ENCODE measurements around the gene ZDHHC24.

ZDHHC24 gene

GRCh38 chr11:66566221-66566620, 20.4 kb upstream of the ZDHHC24 start:
- no peak for DNase-seq (ENCODE audit: low read depth in 2 of 2)

DNA sequence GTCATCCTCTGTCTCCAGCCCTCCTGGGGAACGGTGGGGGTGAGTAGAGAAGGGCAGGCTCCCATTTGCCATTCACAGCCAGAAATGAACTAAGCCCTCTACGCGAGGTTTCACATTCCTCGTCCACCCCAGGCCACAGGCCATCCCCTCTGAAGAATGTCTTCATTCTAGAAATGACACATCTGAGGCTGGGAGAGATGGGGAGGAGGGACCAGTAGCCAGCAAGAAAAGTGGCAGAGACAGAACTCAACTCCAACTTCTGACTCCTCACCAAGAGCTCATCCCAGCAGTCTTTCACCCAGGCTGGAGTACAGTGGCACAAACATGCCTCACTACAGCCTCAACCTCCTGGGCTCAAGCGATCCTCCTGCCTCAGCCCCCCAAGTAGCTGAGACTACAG, 19.1 kb upstream of the ZDHHC24 start:
- DNase-seq (ENCODE audit: low read depth in 2 of 2) = no peak

- no peak for DNase-seq (ENCODE audit: low read depth in 2 of 2)
Measured at GRCh38 chr11:66564538-66564937, 18.7 kb upstream of the ZDHHC24 start.

- DNase-seq (ENCODE audit: low read depth in 2 of 2) = no peak
Measured at GRCh38 chr11:66563832-66564231, 18.0 kb upstream of the ZDHHC24 start.

GRCh38 chr11:66562907-66563583, 17.2 kb upstream of the ZDHHC24 start:
- no peak for DNase-seq (ENCODE audit: low read depth in 2 of 2)

DNA sequence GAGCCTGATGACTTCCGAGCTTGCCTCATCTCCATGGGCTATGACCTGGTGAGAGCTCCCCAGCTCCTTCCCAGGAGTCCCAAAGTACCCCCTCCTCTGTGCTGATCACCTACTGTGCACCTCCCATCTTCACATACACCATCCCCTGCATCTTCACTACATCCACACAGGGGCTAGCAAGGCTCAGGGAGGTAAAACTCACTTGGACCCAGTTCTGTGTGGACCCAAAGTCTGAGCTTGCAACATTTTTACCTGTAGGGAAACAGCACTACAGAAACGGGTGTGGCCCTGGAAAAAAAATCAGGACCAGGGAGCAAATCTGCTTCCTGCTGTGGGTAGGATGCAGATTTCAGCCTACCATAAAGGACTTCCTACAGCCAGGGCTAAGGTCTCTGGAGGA, 16.4 kb upstream of the ZDHHC24 start:
- DNase-seq (ENCODE audit: low read depth in 2 of 2) = no peak

DNA sequence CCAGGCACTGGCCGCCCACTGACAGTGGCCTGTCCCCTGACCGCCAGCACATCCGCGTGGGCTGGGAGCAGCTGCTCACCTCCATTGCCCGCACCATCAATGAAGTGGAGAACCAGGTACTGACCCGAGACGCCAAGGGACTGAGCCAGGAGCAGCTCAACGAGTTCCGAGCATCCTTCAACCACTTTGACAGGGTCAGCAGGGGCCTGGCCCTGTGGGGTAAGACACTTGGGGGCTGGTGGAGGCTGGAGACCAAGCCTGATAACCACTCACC, 16.1 kb upstream of the ZDHHC24 start:
- DNase-seq (ENCODE audit: low read depth in 2 of 2) = no peak

DNA sequence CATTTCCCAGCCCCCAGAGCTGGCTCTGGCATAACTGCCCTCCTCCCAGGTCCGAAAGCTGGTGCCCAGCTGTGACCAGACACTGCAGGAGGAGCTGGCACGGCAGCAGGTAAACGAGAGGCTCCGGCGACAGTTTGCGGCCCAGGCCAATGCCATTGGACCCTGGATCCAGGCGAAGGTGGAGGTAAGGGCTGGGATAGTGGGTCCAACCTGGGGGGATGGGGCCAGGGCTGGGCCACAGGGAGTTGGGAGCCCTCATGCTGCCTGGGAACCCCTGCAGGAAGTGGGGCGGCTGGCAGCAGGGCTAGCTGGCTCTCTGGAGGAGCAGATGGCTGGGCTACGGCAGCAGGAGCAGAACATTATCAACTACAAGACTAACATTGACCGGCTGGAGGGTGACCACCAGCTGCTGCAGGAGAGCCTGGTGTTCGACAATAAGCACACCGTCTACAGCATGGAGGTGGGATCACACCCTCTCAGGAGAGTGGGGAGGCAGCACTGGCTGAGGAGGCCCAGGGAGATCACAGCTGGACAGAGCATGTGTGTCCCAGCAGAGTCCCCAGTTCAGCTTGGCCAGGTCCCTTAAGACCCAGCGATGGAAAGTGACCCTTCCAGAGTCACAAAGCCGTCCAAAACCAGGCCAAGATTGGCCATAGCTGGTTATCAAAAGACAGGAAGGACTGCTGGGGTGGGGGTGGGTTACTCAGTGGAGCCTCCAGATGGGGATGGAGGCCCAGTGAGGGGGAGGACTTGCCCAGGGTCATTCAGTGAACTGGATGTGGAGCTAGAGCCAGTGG, 15.5 kb upstream of the ZDHHC24 start:
- no peak for DNase-seq (ENCODE audit: low read depth in 2 of 2)

GRCh38 chr11:66559866-66560676, 14.2 kb upstream of the ZDHHC24 start:
- DNase-seq (ENCODE audit: low read depth in 2 of 2) = no peak

DNA sequence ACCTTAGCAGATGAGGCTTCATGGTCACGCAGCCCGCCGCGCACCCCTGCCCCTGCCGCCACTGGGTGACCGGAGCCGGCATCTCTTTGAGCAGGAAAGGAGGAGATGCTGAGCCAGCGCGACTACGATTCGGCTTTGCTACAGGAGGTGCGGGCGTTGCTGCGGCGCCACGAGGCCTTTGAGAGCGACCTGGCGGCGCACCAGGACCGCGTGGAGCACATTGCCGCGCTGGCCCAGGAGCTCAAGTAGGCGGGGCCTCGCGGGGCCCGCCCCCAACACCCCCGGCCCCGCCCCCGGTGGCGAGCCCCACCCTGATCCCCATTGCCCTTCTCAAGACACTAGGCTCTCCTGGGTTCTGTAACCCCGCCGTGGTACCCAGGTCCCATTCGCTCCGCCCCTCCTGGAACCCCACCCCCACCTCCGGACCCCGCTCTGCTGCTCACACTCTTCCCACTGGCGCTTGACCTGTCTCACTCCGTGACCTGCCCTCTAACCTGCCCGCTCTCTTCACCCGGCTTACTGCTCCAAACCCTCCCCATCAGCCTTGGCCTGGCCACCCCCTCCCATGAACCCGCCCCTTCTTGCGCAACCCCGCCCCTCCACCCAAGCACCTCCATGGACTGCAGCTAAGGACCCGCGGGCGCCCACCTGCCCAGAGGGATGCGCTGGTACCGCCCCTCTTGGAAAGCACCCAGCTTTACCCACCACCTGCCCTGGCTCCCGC, 13.5 kb upstream of the ZDHHC24 start:
- DNase-seq (ENCODE audit: low read depth in 2 of 2) = no peak

GRCh38 chr11:66557733-66558326, 12.0 kb upstream of the ZDHHC24 start:
- DNase-seq (ENCODE audit: low read depth in 2 of 2) = no peak

- DNase-seq (ENCODE audit: low read depth in 2 of 2) = no peak
Measured at GRCh38 chr11:66556086-66556485, 10.2 kb upstream of the ZDHHC24 start.

GRCh38 chr11:66555416-66555815, 9.6 kb upstream of the ZDHHC24 start:
- DNase-seq (ENCODE audit: low read depth in 2 of 2) = no peak

GRCh38 chr11:66554602-66555001, 8.8 kb upstream of the ZDHHC24 start:
- no peak for DNase-seq (ENCODE audit: low read depth in 2 of 2)

- no peak for DNase-seq (ENCODE audit: low read depth in 2 of 2)
Measured at GRCh38 chr11:66550887-66551286, 5.0 kb upstream of the ZDHHC24 start.

GRCh38 chr11:66549696-66550095, 3.8 kb upstream of the ZDHHC24 start:
- no peak for DNase-seq (ENCODE audit: low read depth in 2 of 2)

- DNase-seq (ENCODE audit: low read depth in 2 of 2) = no peak
Measured at GRCh38 chr11:66548774-66549630, 3.2 kb upstream of the ZDHHC24 start.

DNA sequence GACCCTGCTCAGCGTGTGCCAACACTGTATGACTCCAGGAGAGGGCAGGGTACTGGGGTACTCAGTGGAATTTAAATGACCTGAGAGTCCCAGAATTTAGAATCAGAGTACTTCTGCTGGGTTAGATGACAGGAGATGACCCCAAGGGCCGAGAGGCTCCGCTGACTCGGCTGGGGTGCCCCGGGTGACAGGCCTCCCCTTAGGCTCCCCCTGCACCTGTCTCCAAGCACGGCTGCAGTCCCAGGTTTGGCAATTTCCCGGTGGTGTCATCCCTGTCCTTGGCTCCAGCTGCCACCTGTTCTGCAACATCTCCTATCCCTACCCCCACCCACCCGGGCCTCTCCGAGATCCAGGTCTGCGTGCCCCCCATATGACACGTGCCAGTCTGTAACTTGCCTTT, 2.2 kb upstream of the ZDHHC24 start:
- DNase-seq (ENCODE audit: low read depth in 2 of 2) = no peak

GRCh38 chr11:66547662-66548009, 1.8 kb upstream of the ZDHHC24 start:
- DNase-seq (ENCODE audit: low read depth in 2 of 2) = no peak

DNA sequence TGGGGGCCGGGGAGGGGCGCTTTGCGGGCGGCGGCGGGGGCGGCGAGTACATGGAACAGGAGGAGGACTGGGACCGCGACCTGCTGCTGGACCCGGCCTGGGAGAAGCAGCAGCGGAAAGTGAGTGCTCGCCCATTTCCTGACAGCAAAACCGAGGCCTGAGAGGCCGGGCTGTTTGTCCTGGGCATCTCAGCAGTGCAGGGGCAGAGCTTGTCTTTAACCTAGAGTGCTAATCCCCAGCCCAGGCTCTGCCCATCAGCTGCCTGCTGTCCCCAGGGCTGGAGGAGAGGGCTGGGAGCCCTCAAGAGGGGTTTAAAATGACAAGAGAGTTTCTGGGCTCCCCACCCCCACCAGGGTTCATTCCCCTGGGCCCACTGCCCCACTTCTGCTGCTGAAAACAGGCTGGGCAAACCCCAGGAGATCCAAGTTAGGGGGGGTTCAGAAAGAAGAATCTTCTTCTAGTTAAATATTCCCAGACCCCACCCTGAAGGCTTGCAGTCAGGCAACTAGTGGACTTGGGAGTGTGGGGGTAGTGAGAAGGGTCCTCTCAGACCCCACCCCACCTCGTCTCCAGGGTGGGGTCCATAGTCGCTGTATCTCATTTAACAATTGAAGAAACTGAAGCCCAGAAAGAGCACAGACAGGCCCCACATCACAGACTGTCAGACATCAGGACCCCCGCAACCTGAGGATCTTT, 1.3 kb upstream of the ZDHHC24 start:
- DNase-seq (ENCODE audit: low read depth in 2 of 2) = no peak

Measured in fibroblast of skin of left biceps (primary cell).